HepG2 (cell line): ENCODE results near the gene TJP3. TPM values are rescaled to one million over a fixed set of nuclear protein-coding genes. Genes with fewer than 3 reads are reported as not detected.

Experiments
- FLYWCH1 ChIP-seq: sonication (generic); formaldehyde crosslinking; IDR thresholded peaks from 2 replicates; pipeline ENCODE4 v1.8.1; 2023; ENCODE audit warnings: mild to moderate bottlenecking, missing genetic modification reagents
- GTF2F1 ChIP-seq: fragments of 150-350 bp; IDR thresholded peaks from 2 replicates; pipeline ENCODE4 v1.6.1; 2014; ENCODE audit warnings: low read length
- HDAC6 ChIP-seq: fragments of 200-600 bp; sonication (generic); IDR thresholded peaks from 2 replicates; pipeline ENCODE4 v1.7.0; 2017; ENCODE audit warnings: mild to moderate bottlenecking, antibody characterized with exemption, low read length, low read depth
- MAX ChIP-seq: IDR thresholded peaks from 2 replicates; pipeline ENCODE4 v1.6.1; 2012; ENCODE audit warnings: inconsistent platforms
- NR2F1 ChIP-seq, 2 experiments: fragments of 450-650 bp in 1 of 2; formaldehyde crosslinking in 1 of 2; IDR thresholded peaks; 2 replicates each; pipeline versions ENCODE4 v1.5.0 to v1.6.1; 2016 to 2020; ENCODE audit warnings: mild to moderate bottlenecking in 1 of 2, missing compliant biosample characterization in 1 of 2, missing genetic modification reagents in 1 of 2, moderate library complexity in 1 of 2
- SMAD1 ChIP-seq: sonication (generic); formaldehyde crosslinking; IDR thresholded peaks from 2 replicates; pipeline ENCODE4 v1.4.0; 2020; ENCODE audit warnings: missing genetic modification reagents, low read depth, mild to moderate bottlenecking, borderline replicate concordance
- SMARCC2 ChIP-seq: fragments of 450-650 bp; IDR thresholded peaks from 2 replicates; pipeline ENCODE4 v1.6.1; 2017; ENCODE audit warnings: antibody characterized with exemption, mild to moderate bottlenecking
- SMYD3 ChIP-seq: sonication (generic); formaldehyde crosslinking; IDR thresholded peaks from 2 replicates; pipeline ENCODE4 v1.8.1; 2023; ENCODE audit warnings: mild to moderate bottlenecking, missing genetic modification reagents
- TBX2 ChIP-seq: sonication (generic); formaldehyde crosslinking; IDR thresholded peaks from 2 replicates; pipeline ENCODE4 v1.5.0; 2020; ENCODE audit warnings: missing genetic modification reagents, mild to moderate bottlenecking, borderline replicate concordance
- THAP11 ChIP-seq: IDR thresholded peaks from 2 replicates; pipeline ENCODE4 v1.6.1; 2016; ENCODE audit warnings: missing biosample characterization, missing genetic modification reagents
- ZBTB7A ChIP-seq: sonication (generic); formaldehyde crosslinking; IDR thresholded peaks from 2 replicates; pipeline ENCODE4 v1.8.0; 2022; ENCODE audit warnings: mild to moderate bottlenecking, missing genetic modification reagents
- ZNF124 ChIP-seq: sonication (generic); formaldehyde crosslinking; IDR thresholded peaks from 2 replicates; pipeline ENCODE4 v1.4.0; 2020; ENCODE audit warnings: missing genetic modification reagents
- ZNF367 ChIP-seq: sonication (generic); formaldehyde crosslinking; IDR thresholded peaks from 2 replicates; pipeline ENCODE4 v1.4.0; 2020; ENCODE audit warnings: missing genetic modification reagents, borderline replicate concordance
- ZNF468 ChIP-seq: sonication (generic); formaldehyde crosslinking; IDR thresholded peaks from 2 replicates; pipeline ENCODE4 v1.8.0; 2022; ENCODE audit warnings: mild to moderate bottlenecking, moderate library complexity, missing genetic modification reagents
- ZNF501 ChIP-seq: sonication (generic); formaldehyde crosslinking; IDR thresholded peaks from 2 replicates; pipeline ENCODE4 v1.5.1; 2020; ENCODE audit warnings: mild to moderate bottlenecking, moderate library complexity, missing genetic modification reagents
- ZNF598 ChIP-seq: sonication (generic); formaldehyde crosslinking; IDR thresholded peaks from 2 replicates; pipeline ENCODE4 v1.5.1; 2020; ENCODE audit warnings: mild to moderate bottlenecking, missing genetic modification reagents, borderline replicate concordance
- ZNF619 ChIP-seq: sonication (generic); formaldehyde crosslinking; IDR thresholded peaks from 2 replicates; pipeline ENCODE4 v1.4.0; 2020; ENCODE audit warnings: mild to moderate bottlenecking, missing genetic modification reagents
- polyA plus RNA-seq, 8 experiments: library from polyadenylated mRNA; depleted of rRNA in 3 of 8; stranded (reverse) in 7 of 8; unstranded in 1 of 8; fragments of >200 nt; fragmentation: Illumina TruSeq in 4 of 8; extraction: Trizol in 4 of 8; gene quantifications; 2 replicates each; pipeline versions ENCODE4 v1.2.1 to v1.2.3, GENCODE V29; 2011 to 2016; ENCODE audit warnings: low read depth in 4 of 8, missing spikeins in 1 of 8, mixed read lengths in 1 of 8; ENCODE audit not compliant: insufficient read depth in 1 of 8
- total RNA-seq, 5 experiments: library from RNA; depleted of rRNA; stranded (reverse); fragments of >200 nt; fragmentation: Illumina TruSeq; extraction: Trizol; gene quantifications; 2 replicates each; pipeline ENCODE4 v1.2.3, GENCODE V29; 2016; ENCODE audit warnings: low read depth in 1 of 5
- TF ChIP-seq, protein P1 (sequence below): IDR thresholded peaks from 2 replicates; pipeline ENCODE4 v1.4.0; 2020; ENCODE audit warnings: mild to moderate bottlenecking, missing genetic modification reagents
- TF ChIP-seq, protein P2 (sequence below), 2 experiments: sonication (generic) in 1 of 2; formaldehyde crosslinking in 1 of 2; IDR thresholded peaks; 2 replicates each; pipeline versions ENCODE4 v1.6.1 to v1.9.0; 2014 to 2022; ENCODE audit warnings: antibody characterized with exemption in 1 of 2, borderline replicate concordance in 1 of 2, inconsistent platforms in 1 of 2, low read depth in 1 of 2, missing genetic modification reagents in 1 of 2

TJP3 gene
- total and polyA plus RNA-seq, 2 of the 13 experiments (the other 11 are each of a cell fraction or from before 2014, with no cell fraction given) = 2.3 to 21.5 TPM

DNA sequence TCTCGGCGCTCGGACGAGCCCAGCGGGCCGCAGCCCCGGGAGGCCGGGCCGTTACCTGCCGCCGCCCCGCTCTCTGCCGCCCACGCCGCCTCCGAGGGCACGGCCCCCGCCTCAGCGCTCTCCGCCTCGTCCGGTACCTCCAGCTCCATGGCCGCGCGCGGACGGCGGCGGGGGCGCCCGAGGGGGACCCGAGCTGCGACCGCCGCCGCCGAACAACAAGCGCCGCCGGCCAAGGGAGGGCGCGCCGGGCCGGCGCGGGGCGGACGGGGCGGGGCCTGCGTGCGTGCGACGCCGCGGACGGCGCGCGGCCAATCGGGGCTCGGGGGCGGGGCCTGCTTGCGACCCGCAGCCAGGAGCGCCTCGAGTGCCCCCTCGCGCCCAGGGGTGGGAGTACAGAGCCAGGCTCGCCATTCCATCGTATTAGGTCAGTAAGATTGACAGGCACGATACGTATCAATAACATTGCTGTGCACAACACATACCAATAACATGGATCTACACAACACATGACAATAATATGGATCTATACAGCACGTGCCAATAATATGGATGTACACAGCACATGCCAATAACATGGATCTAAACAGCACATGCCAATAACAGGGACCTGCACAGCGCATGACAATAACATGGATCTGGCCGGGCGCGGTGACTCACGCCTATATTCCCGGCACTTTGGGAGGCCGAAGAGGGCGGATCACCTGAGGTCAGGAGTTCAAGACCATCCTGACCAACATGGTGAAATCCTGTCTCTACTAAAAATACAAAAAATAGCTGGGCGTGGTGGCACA, 7.7 kb upstream of the TJP3 start, which contains the start of gene PIP5K1C (continued):
- TF ChIP-seq ZNF124 (CRISPR knock-in tag) = no peak
- TF ChIP-seq, protein P1, sequence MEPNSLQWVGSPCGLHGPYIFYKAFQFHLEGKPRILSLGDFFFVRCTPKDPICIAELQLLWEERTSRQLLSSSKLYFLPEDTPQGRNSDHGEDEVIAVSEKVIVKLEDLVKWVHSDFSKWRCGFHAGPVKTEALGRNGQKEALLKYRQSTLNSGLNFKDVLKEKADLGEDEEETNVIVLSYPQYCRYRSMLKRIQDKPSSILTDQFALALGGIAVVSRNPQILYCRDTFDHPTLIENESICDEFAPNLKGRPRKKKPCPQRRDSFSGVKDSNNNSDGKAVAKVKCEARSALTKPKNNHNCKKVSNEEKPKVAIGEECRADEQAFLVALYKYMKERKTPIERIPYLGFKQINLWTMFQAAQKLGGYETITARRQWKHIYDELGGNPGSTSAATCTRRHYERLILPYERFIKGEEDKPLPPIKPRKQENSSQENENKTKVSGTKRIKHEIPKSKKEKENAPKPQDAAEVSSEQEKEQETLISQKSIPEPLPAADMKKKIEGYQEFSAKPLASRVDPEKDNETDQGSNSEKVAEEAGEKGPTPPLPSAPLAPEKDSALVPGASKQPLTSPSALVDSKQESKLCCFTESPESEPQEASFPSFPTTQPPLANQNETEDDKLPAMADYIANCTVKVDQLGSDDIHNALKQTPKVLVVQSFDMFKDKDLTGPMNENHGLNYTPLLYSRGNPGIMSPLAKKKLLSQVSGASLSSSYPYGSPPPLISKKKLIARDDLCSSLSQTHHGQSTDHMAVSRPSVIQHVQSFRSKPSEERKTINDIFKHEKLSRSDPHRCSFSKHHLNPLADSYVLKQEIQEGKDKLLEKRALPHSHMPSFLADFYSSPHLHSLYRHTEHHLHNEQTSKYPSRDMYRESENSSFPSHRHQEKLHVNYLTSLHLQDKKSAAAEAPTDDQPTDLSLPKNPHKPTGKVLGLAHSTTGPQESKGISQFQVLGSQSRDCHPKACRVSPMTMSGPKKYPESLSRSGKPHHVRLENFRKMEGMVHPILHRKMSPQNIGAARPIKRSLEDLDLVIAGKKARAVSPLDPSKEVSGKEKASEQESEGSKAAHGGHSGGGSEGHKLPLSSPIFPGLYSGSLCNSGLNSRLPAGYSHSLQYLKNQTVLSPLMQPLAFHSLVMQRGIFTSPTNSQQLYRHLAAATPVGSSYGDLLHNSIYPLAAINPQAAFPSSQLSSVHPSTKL (CRISPR knock-in tag) = peak; percentile 59; the same call in 1 of the 2 replicates
- TF ChIP-seq ZNF468 (CRISPR knock-in tag) = no peak
- TF ChIP-seq THAP11 (CRISPR knock-in tag) = peak; percentile 52; the same call in 1 of the 2 replicates
- TF ChIP-seq ZBTB7A (CRISPR knock-in tag) = no peak
- no peak for TF ChIP-seq SMYD3 (CRISPR knock-in tag)
- TF ChIP-seq GTF2F1 = no peak
- TF ChIP-seq ZNF367 (CRISPR knock-in tag) = no peak
- peak; percentile 49; the same call in 1 of the 2 replicates for TF ChIP-seq TBX2 (CRISPR knock-in tag)
- no peak for TF ChIP-seq SMARCC2
- TF ChIP-seq, protein P2, sequence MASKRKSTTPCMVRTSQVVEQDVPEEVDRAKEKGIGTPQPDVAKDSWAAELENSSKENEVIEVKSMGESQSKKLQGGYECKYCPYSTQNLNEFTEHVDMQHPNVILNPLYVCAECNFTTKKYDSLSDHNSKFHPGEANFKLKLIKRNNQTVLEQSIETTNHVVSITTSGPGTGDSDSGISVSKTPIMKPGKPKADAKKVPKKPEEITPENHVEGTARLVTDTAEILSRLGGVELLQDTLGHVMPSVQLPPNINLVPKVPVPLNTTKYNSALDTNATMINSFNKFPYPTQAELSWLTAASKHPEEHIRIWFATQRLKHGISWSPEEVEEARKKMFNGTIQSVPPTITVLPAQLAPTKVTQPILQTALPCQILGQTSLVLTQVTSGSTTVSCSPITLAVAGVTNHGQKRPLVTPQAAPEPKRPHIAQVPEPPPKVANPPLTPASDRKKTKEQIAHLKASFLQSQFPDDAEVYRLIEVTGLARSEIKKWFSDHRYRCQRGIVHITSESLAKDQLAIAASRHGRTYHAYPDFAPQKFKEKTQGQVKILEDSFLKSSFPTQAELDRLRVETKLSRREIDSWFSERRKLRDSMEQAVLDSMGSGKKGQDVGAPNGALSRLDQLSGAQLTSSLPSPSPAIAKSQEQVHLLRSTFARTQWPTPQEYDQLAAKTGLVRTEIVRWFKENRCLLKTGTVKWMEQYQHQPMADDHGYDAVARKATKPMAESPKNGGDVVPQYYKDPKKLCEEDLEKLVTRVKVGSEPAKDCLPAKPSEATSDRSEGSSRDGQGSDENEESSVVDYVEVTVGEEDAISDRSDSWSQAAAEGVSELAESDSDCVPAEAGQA (IDR thresholded peaks at IDR 0.05; ENCODE audit: low read depth) = no peak
- TF ChIP-seq, protein P2 (CRISPR knock-in tag; IDR thresholded peaks at IDR 0.05; ENCODE audit: borderline replicate concordance) = no peak
- TF ChIP-seq SMAD1 = no peak
- no peak for TF ChIP-seq ZNF619
- no peak for TF ChIP-seq FLYWCH1
- no peak for TF ChIP-seq HDAC6
- TF ChIP-seq ZNF598 (CRISPR knock-in tag) = no peak
- peak; percentile 25 to 52; a peak in 1 of 4 replicates for TF ChIP-seq NR2F1 (CRISPR knock-in tag; IDR thresholded peaks at IDR 0.05)
- TF ChIP-seq ZNF501 (CRISPR knock-in tag) = no peak
- peak; percentile 24; the same call in 1 of the 2 replicates for TF ChIP-seq MAX
